Mesenchymal stem cell (in vitro differentiated cells and primary cell): Measurements from ENCODE around the gene PIK3R1.

Experiments used
- DNase-seq: peaks from one replicate; pipeline ENCODE4 v3.0.0-alpha.2; 2013
- H2AFZ ChIP-seq: one replicate; pipeline ENCODE4 v1.6.1; 2013; ENCODE audit warnings: low read depth, mild to moderate bottlenecking, control low read depth, inconsistent platforms, low read length, moderate library complexity
- H2AK5ac ChIP-seq: 2 replicates; pipeline ENCODE4 v1.6.1; 2013; ENCODE audit warnings: low read length, moderate library complexity, mild to moderate bottlenecking, inconsistent platforms; ENCODE audit not compliant: severe bottlenecking
- H2BK120ac ChIP-seq: one replicate; pipeline ENCODE4 v1.6.1; 2013; ENCODE audit warnings: low read depth, mild to moderate bottlenecking, inconsistent platforms, low read length, moderate library complexity
- H2BK12ac ChIP-seq, 2 experiments: one replicate each; pipeline ENCODE4 v1.6.1; 2013; ENCODE audit warnings: inconsistent platforms in 2 of 2, low read length in 2 of 2, mild to moderate bottlenecking in 2 of 2, moderate library complexity in 2 of 2, control low read depth in 1 of 2
- H2BK15ac ChIP-seq: one replicate; pipeline ENCODE4 v1.6.1; 2013; ENCODE audit warnings: mild to moderate bottlenecking, low read depth, inconsistent platforms; ENCODE audit not compliant: poor library complexity, severe bottlenecking
- H2BK5ac ChIP-seq: 2 replicates; pipeline ENCODE4 v1.6.1; 2013; ENCODE audit warnings: low read depth, mild to moderate bottlenecking, low read length, control low read depth, inconsistent platforms; ENCODE audit not compliant: poor library complexity, severe bottlenecking
- H3K14ac ChIP-seq, 2 experiments: one replicate each; pipeline ENCODE4 v1.6.1; 2013; ENCODE audit warnings: inconsistent platforms in 2 of 2, low read length in 2 of 2, control low read depth in 1 of 2, mild to moderate bottlenecking in 1 of 2, moderate library complexity in 1 of 2
- H3K18ac ChIP-seq, 2 experiments: one replicate each; pipeline ENCODE4 v1.6.1; 2013; ENCODE audit warnings: inconsistent platforms in 2 of 2, low read length in 2 of 2, control low read depth in 1 of 2, low read depth in 1 of 2, mild to moderate bottlenecking in 1 of 2
- H3K23ac ChIP-seq, 2 experiments: one replicate each; pipeline ENCODE4 v1.6.1; 2013; ENCODE audit warnings: inconsistent platforms in 2 of 2, low read length in 2 of 2, mild to moderate bottlenecking in 2 of 2, moderate library complexity in 2 of 2, control low read depth in 1 of 2
- H3K27ac ChIP-seq: 2 replicates; pipeline ENCODE4 v1.5.1; 2013; ENCODE audit warnings: mild to moderate bottlenecking, moderate library complexity, low read length, control low read depth, inconsistent platforms; ENCODE audit not compliant: poor library complexity, severe bottlenecking
- H3K27me3 ChIP-seq, 2 experiments: 2 replicates each; pipeline versions ENCODE4 v1.6.1 to v1.7.0; 2013; ENCODE audit warnings: low read length in 2 of 2, mild to moderate bottlenecking in 2 of 2, moderate library complexity in 2 of 2, control low read depth in 1 of 2, inconsistent platforms in 1 of 2; ENCODE audit not compliant: control insufficient read depth in 1 of 2, insufficient read depth in 1 of 2
- H3K36me3 ChIP-seq, 2 experiments: 2 replicates each; pipeline versions ENCODE4 v1.6.1 to v1.7.0; 2013; ENCODE audit warnings: low read length in 2 of 2, control low read depth in 1 of 2, inconsistent platforms in 1 of 2, low read depth in 1 of 2, mild to moderate bottlenecking in 1 of 2; ENCODE audit not compliant: insufficient read depth in 2 of 2, control insufficient read depth in 1 of 2
- H3K4ac ChIP-seq, 2 experiments: one replicate each; pipeline ENCODE4 v1.6.1; 2013; ENCODE audit warnings: inconsistent platforms in 2 of 2, low read length in 2 of 2, mild to moderate bottlenecking in 2 of 2, moderate library complexity in 2 of 2, control low read depth in 1 of 2, low read depth in 1 of 2
- H3K4me1 ChIP-seq: 2 replicates; pipeline ENCODE4 v1.6.1; 2013; ENCODE audit warnings: low read depth, low read length, control low read depth; ENCODE audit not compliant: control insufficient read depth, insufficient read depth
- H3K4me2 ChIP-seq: 2 replicates; pipeline ENCODE4 v1.6.1; 2013; ENCODE audit warnings: low read length, mild to moderate bottlenecking, inconsistent platforms; ENCODE audit not compliant: poor library complexity, severe bottlenecking
- H3K4me3 ChIP-seq, 2 experiments: 2 replicates each; pipeline versions ENCODE4 v1.5.1 to v1.7.0; 2013; ENCODE audit warnings: low read length in 2 of 2, mild to moderate bottlenecking in 2 of 2, control low read depth in 1 of 2, low read depth in 1 of 2; ENCODE audit not compliant: insufficient read depth in 1 of 2
- H3K79me1 ChIP-seq: replicated peaks from 2 replicates; pipeline ENCODE4 v1.6.1; 2013; ENCODE audit warnings: mild to moderate bottlenecking, control low read depth, low read length, inconsistent platforms; ENCODE audit not compliant: poor library complexity, severe bottlenecking
- H3K9ac ChIP-seq: 2 replicates; pipeline ENCODE4 v1.7.0; 2013; ENCODE audit warnings: mild to moderate bottlenecking, low read length, moderate library complexity
- H3K9me3 ChIP-seq: 2 replicates; pipeline ENCODE4 v1.7.0; 2013; ENCODE audit warnings: mild to moderate bottlenecking, low read length; ENCODE audit not compliant: control insufficient read depth
- H4K8ac ChIP-seq: one replicate; pipeline ENCODE4 v1.6.1; 2013; ENCODE audit warnings: inconsistent platforms, mild to moderate bottlenecking, low read length, moderate library complexity
- H4K91ac ChIP-seq: one replicate; pipeline ENCODE4 v1.6.1; 2013; ENCODE audit warnings: mild to moderate bottlenecking, low read length, inconsistent platforms
- WGBS: methylation state at CpG from one replicate; pipeline ENCODE4 v1.1.7; 2013; ENCODE audit warnings: mixed read lengths; 5-methylcytosine and 5-hydroxymethylcytosine counted together

Gene PIK3R1

GRCh38 chr5:68283766-68284165 lies 68.2 kb downstream of the PIK3R1 start:
- Histone ChIP-seq H2AK5ac (no peak overlapping the region), H2AFZ (no peak overlapping the region), H3K4me1 (peaks cover 6% of the 10 kb centered on the region), H3K27ac (no peak overlapping the region), H4K91ac (no peak overlapping the region), H3K4me2 (no peak overlapping the region), H3K9ac (no peak overlapping the region), H3K14ac (no peak overlapping the region), H2BK15ac (no peak overlapping the region), H3K4ac (no peak overlapping the region), H3K23ac (no peak overlapping the region), H3K9me3 (no peaks in the 10 kb centered on the region), H4K8ac (no peak overlapping the region), H2BK120ac (no peak overlapping the region), H3K18ac (no peak overlapping the region), H3K4me3 (no peak overlapping the region), H3K27me3 (no peaks in the 10 kb centered on the region), H3K79me1 (peaks cover 7% of the 10 kb centered on the region), H3K36me3 (peaks cover 0 to 70% of the 10 kb centered on the region in 2 experiments), H2BK12ac (no peak overlapping the region), H2BK5ac (no peak overlapping the region)
- DNase-seq, result peak; percentile 40
- 62% methylated on average over 4 of the region's 4 CpGs for WGBS

GRCh38 chr5:68285075-68285840 lies 69.7 kb downstream of the PIK3R1 start:
- Histone ChIP-seq H2BK12ac (no peak overlapping the region), H3K4ac (no peak overlapping the region), H3K36me3 (peaks cover 0 to 55% of the 10 kb centered on the region in 2 experiments), H2BK5ac (no peak overlapping the region), H3K9me3 (no peaks in the 10 kb centered on the region), H3K4me2 (no peak overlapping the region), H2AFZ (no peak overlapping the region), H2AK5ac (peak overlapping the region; percentile 52), H4K8ac (no peak overlapping the region), H3K14ac (no peak overlapping the region), H3K23ac (no peak overlapping the region), H3K4me3 (no peak overlapping the region), H3K27ac (no peak overlapping the region), H3K79me1 (peaks cover 7% of the 10 kb centered on the region), H3K4me1 (peaks cover 8% of the 10 kb centered on the region), H2BK15ac (no peak overlapping the region), H3K18ac (no peak overlapping the region), H2BK120ac (no peak overlapping the region), H3K27me3 (no peaks in the 10 kb centered on the region), H4K91ac (no peak overlapping the region), H3K9ac (peak overlapping the region; percentile 31)
- WGBS, result 93% methylated on average over 2 of the region's 3 CpGs
- DNase-seq, result no peak

GRCh38 chr5:68285851-68286611 lies 70.5 kb downstream of the PIK3R1 start:
- H3K9ac ChIP-seq, result peak overlapping the region; percentile 31
- H4K91ac ChIP-seq, result no peak overlapping the region
- no peak overlapping the region for H2BK120ac ChIP-seq
- H4K8ac ChIP-seq, result no peak overlapping the region
- no peak overlapping the region for H3K4ac ChIP-seq
- H3K23ac ChIP-seq, result no peak overlapping the region
- H2AK5ac ChIP-seq, result no peak overlapping the region
- H3K27me3 ChIP-seq, result no peaks in the 10 kb centered on the region
- peak; percentile 67 for DNase-seq
- no peak overlapping the region for H2BK12ac ChIP-seq
- no peaks in the 10 kb centered on the region for H3K9me3 ChIP-seq
- H3K36me3 ChIP-seq, result peaks cover 0 to 47% of the 10 kb centered on the region in 2 experiments
- no peak overlapping the region for H3K4me2 ChIP-seq
- peaks cover 8% of the 10 kb centered on the region for H3K4me1 ChIP-seq
- no peak overlapping the region for H3K14ac ChIP-seq
- no peak overlapping the region for H2AFZ ChIP-seq
- no peak overlapping the region for H2BK5ac ChIP-seq
- WGBS, result 77% methylated on average over 2 of the region's 4 CpGs
- H3K18ac ChIP-seq, result no peak overlapping the region
- H3K79me1 ChIP-seq, result peaks cover 9% of the 10 kb centered on the region
- H2BK15ac ChIP-seq, result no peak overlapping the region
- no peak overlapping the region for H3K4me3 ChIP-seq
- no peak overlapping the region for H3K27ac ChIP-seq

GRCh38 chr5:68286612-68286912 lies 71.0 kb downstream of the PIK3R1 start:
- no peak for DNase-seq
- Histone ChIP-seq H3K4me3 (no peak overlapping the region), H2BK15ac (no peak overlapping the region), H2BK12ac (no peak overlapping the region), H3K79me1 (peaks cover 9% of the 10 kb centered on the region), H3K9ac (peak overlapping the region; percentile 6), H2AFZ (no peak overlapping the region), H3K4ac (no peak overlapping the region), H2AK5ac (no peak overlapping the region), H3K14ac (no peak overlapping the region), H2BK5ac (no peak overlapping the region), H3K4me2 (no peak overlapping the region), H4K91ac (no peak overlapping the region), H3K36me3 (peaks cover 0 to 42% of the 10 kb centered on the region in 2 experiments), H3K4me1 (peaks cover 8% of the 10 kb centered on the region), H4K8ac (no peak overlapping the region), H3K9me3 (no peaks in the 10 kb centered on the region), H2BK120ac (no peak overlapping the region), H3K27ac (no peak overlapping the region), H3K23ac (no peak overlapping the region), H3K27me3 (no peaks in the 10 kb centered on the region), H3K18ac (no peak overlapping the region)
- 60% methylated on average over 1 of the region's 1 CpG for WGBS
